K562 (cell line): ENCODE measurements around the gene TAMALIN. TPM values are rescaled to one million over a fixed set of nuclear protein-coding genes. Genes with fewer than 3 reads are reported as not detected.

Source experiments
- ATAC-seq: fragments of 200-7000 bp; cut with Tn5 transposase; 3 replicates; pipeline ENCODE4 v1.9.1; 2020; ENCODE audit warnings: moderate library complexity
- BruUV-seq: library from RNA; stranded (reverse); fragments of 400-500 nt; replicated peaks from 2 replicates; lab custom pipeline; 2021; lab: Mats Ljungman, UMichigan
- CTCF ChIA-PET: fragments of 300-600 bp; formaldehyde crosslinking; extraction: SDS; loops from one replicate; lab custom pipeline; 2021; ENCODE audit warnings: low intra/inter-chr PET ratio; lab: Yijun Ruan, JAX
- POLR2A ChIA-PET: fragments of 300-600, 350-650 bp; sonication (Branson Sonifier 250); formaldehyde crosslinking; extraction: SDS; loops from one replicate; lab custom pipeline; 2021; ENCODE audit warnings: antibody characterized with exemption, inconsistent platforms; lab: Yijun Ruan, JAX
- DNase-seq, 4 experiments: peaks; one replicate each; pipeline versions ENCODE4 v3.0.0 to v3.0.0-alpha.2; 2011 to 2018; ENCODE audit warnings: low spot score in 3 of 4, mixed read lengths in 3 of 4; ENCODE audit errors: extremely low read depth in 1 of 4
- FAIRE-seq: peaks from 2 replicates; lab custom pipeline; 2011; peaks lifted over from hg19 to GRCh38; lab: Jason Lieb, UNC
- H2AFZ ChIP-seq: 2 replicates; pipeline ENCODE4 v1.6.0; 2011; ENCODE audit warnings: low read depth, low read length, control low read depth, inconsistent platforms
- H3K27ac ChIP-seq: fragments of 200-600 bp; 3 replicates; pipeline ENCODE4 v1.8.0; 2011; ENCODE audit warnings: low read depth, mild to moderate bottlenecking, control low read depth, inconsistent platforms, low read length, moderate library complexity, mixed read lengths; ENCODE audit errors: extremely low read depth
- H3K27me3 ChIP-seq, 2 experiments: fragments of 300-600 bp in 1 of 2; 2 replicates in 1 of 2; 3 replicates in 1 of 2; pipeline versions ENCODE4 v1.6.0 to v1.8.0; 2011; ENCODE audit warnings: inconsistent platforms in 2 of 2, low read length in 2 of 2, mild to moderate bottlenecking in 1 of 2, mixed read lengths in 1 of 2, moderate library complexity in 1 of 2; ENCODE audit not compliant: control insufficient read depth in 2 of 2, insufficient read depth in 2 of 2
- H3K36me3 ChIP-seq: fragments of 300-600 bp; 3 replicates; pipeline ENCODE4 v1.8.0; 2011; ENCODE audit warnings: mild to moderate bottlenecking, low read length, inconsistent platforms; ENCODE audit not compliant: control insufficient read depth, insufficient read depth
- H3K4me1 ChIP-seq, 2 experiments: fragments of 200-600 bp in 1 of 2; replicated peaks in 1 of 2; 2 replicates in 1 of 2; 3 replicates in 1 of 2; pipeline versions ENCODE4 v1.5.1 to v1.8.0; 2011; ENCODE audit warnings: inconsistent platforms in 2 of 2, low read length in 2 of 2, mild to moderate bottlenecking in 1 of 2, mixed read lengths in 1 of 2, moderate library complexity in 1 of 2; ENCODE audit not compliant: control insufficient read depth in 2 of 2, insufficient read depth in 2 of 2
- H3K4me2 ChIP-seq: 2 replicates; pipeline ENCODE4 v1.6.1; 2011; ENCODE audit warnings: low read length, control low read depth, inconsistent platforms, mixed read lengths; ENCODE audit not compliant: insufficient read depth
- H3K4me3 ChIP-seq: fragments of 200-600 bp; sonication (generic), shearing (Covaris generic); 2 replicates; pipeline ENCODE4 v1.5.1; 2016; ENCODE audit warnings: control low read depth, inconsistent platforms
- H3K79me2 ChIP-seq: fragments of 200-600 bp; 3 replicates; pipeline ENCODE4 v1.8.0; 2011; ENCODE audit warnings: low read length, inconsistent platforms; ENCODE audit not compliant: control insufficient read depth, insufficient read depth
- H3K9ac ChIP-seq, 2 experiments: 2 replicates each; pipeline versions ENCODE4 v1.6.0 to v1.6.1; 2011; ENCODE audit warnings: low read depth in 2 of 2, low read length in 2 of 2, control low read depth in 1 of 2, inconsistent platforms in 1 of 2, mild to moderate bottlenecking in 1 of 2, mixed read lengths in 1 of 2; ENCODE audit not compliant: insufficient read depth in 1 of 2
- H3K9me1 ChIP-seq: one replicate; pipeline ENCODE4 v1.6.0; 2011; ENCODE audit warnings: inconsistent platforms, mild to moderate bottlenecking, low read length, moderate library complexity; ENCODE audit not compliant: control insufficient read depth, insufficient read depth
- H3K9me3 ChIP-seq: replicated peaks from 2 replicates; pipeline ENCODE4 v1.5.1; 2011; ENCODE audit warnings: low read depth, low read length, inconsistent platforms; ENCODE audit not compliant: control insufficient read depth, insufficient read depth
- H4K20me1 ChIP-seq: replicated peaks from 2 replicates; pipeline ENCODE4 v1.6.1; 2011; ENCODE audit warnings: low read length, inconsistent platforms, mixed read lengths; ENCODE audit not compliant: control insufficient read depth, insufficient read depth
- ARID1B ChIP-seq: fragments of 450-650 bp; IDR thresholded peaks from 2 replicates; pipeline ENCODE4 v1.6.1; 2016; ENCODE audit warnings: antibody characterized with exemption, mild to moderate bottlenecking, inconsistent platforms
- CC2D1A ChIP-seq: fragments of 450-650 bp; IDR thresholded peaks from 2 replicates; pipeline ENCODE4 v1.6.1; 2017; ENCODE audit warnings: mild to moderate bottlenecking
- DEAF1 ChIP-seq: fragments of 450-650 bp; formaldehyde crosslinking; IDR thresholded peaks from 2 replicates; pipeline ENCODE4 v1.4.0; 2020; ENCODE audit warnings: mild to moderate bottlenecking, moderate library complexity
- HMGN3 ChIP-seq: IDR thresholded peaks from 2 replicates; pipeline ENCODE4 v1.6.1; 2011; ENCODE audit warnings: borderline replicate concordance, low read depth, mild to moderate bottlenecking, mixed read lengths, low read length; ENCODE audit not compliant: insufficient read length; ENCODE audit errors: extremely low read depth
- MAZ ChIP-seq, 2 experiments: fragments of 450-650 bp in 1 of 2; sonication (generic) in 1 of 2; formaldehyde crosslinking; IDR thresholded peaks in 1 of 2; conservative IDR thresholded peaks in 1 of 2; 2 replicates each; pipeline versions ENCODE4 v1.4.0 to v1.5.0; 2020; ENCODE audit warnings: mild to moderate bottlenecking in 1 of 2, missing genetic modification reagents in 1 of 2
- RB1 ChIP-seq: fragments of 450-650 bp; IDR thresholded peaks from 2 replicates; pipeline ENCODE4 v1.6.1; 2017; ENCODE audit warnings: low read depth, mild to moderate bottlenecking
- SMC3 ChIP-seq: conservative IDR thresholded peaks from 2 replicates; pipeline ENCODE4 v1.6.1; 2011; ENCODE audit warnings: low read depth, low read length, improper control_type of control experiment; ENCODE audit not compliant: insufficient read depth
- SP1 ChIP-seq: sonication (generic); formaldehyde crosslinking; IDR thresholded peaks from 2 replicates; pipeline ENCODE4 v1.8.1; 2022; ENCODE audit warnings: mild to moderate bottlenecking, missing genetic modification reagents
- TBP ChIP-seq: optimal IDR thresholded peaks from 2 replicates; pipeline ENCODE3; 2011; ENCODE audit warnings: low read depth, low read length, improper control_type of control experiment
- USF2 ChIP-seq: sonication (generic); formaldehyde crosslinking; IDR thresholded peaks from 2 replicates; pipeline ENCODE4 v1.5.0; 2020; ENCODE audit warnings: missing genetic modification reagents
- VEZF1 ChIP-seq: fragments of 200-800 bp; sonication (Bioruptor generic); IDR thresholded peaks from 2 replicates; pipeline ENCODE4 v1.6.1; 2017; ENCODE audit warnings: missing genetic modification characterization, missing compliant biosample characterization
- ZNF232 ChIP-seq: sonication (generic); formaldehyde crosslinking; IDR thresholded peaks from 2 replicates; pipeline ENCODE4 v1.8.0; 2022; ENCODE audit warnings: mild to moderate bottlenecking, missing genetic modification reagents
- WGBS: fragments of 100-300 bp; shearing (Covaris generic); methylation state at CpG from one replicate; pipeline ENCODE4 v1.1.6; 2016; ENCODE audit warnings: low coverage, mixed read lengths; ENCODE audit not compliant: insufficient coverage; ENCODE audit errors: missing lambda C conversion rate; 5-methylcytosine and 5-hydroxymethylcytosine counted together
- in situ Hi-C: fragments of 300-500 bp; cut with MboI; formaldehyde crosslinking; loops from 4 replicates; pipeline ENCODE4 v1.15.0; 2018; ENCODE audit warnings: inconsistent platforms, mixed read lengths
- intact Hi-C: fragments of 100-400 bp; cut with micrococcal nuclease; formaldehyde crosslinking; loops from 2 replicates; pipeline ENCODE4 v1.14.2; 2022
- polyA plus RNA-seq, 8 experiments: library from polyadenylated mRNA; depleted of rRNA in 4 of 8; stranded (reverse) in 5 of 8; unstranded in 3 of 8; fragments of >200 nt; fragmentation: Nextera tagmentation in 2 of 8; fragmentation: Illumina TruSeq in 1 of 8; extraction: Ambion mirVana in 2 of 8; extraction: Trizol in 1 of 8; gene quantifications; 2 replicates each; pipeline versions ENCODE4 v1.2.1 to v1.2.3, GENCODE V29; 2011 to 2014; ENCODE audit warnings: inconsistent platforms in 1 of 8, missing spikeins in 1 of 8
- total RNA-seq, 7 experiments: library from RNA; depleted of rRNA in 6 of 7; stranded (reverse); fragments of >200 nt in 6 of 7; fragmentation: Illumina TruSeq in 2 of 7; extraction: Trizol in 2 of 7; gene quantifications; 2 replicates each; pipeline versions ENCODE4 v1.2.1 to v1.2.3, GENCODE V29; 2011 to 2021; ENCODE audit warnings: low replicate concordance in 1 of 7

The TAMALIN gene
- total and polyA plus RNA-seq, 9 of the 15 experiments (the other 6 are each of a cell fraction or from before 2014, with no cell fraction given) = 0.74 to 2.2 (median 1.5) TPM; not detected in 2

GRCh38 chr12:52004042-52004648 lies 2.6 kb upstream of the TAMALIN start:
- Histone ChIP-seq H3K27ac (no peak overlapping the region), H3K4me2 (no peak overlapping the region), H4K20me1 (no peaks in the 10 kb centered on the region), H3K79me2 (no peaks in the 10 kb centered on the region), H3K9me1 (no peaks in the 10 kb centered on the region), H3K4me3 (no peak overlapping the region), H3K9ac (no peak overlapping the region), H2AFZ (no peak overlapping the region), H3K4me1 (peaks cover under 1 to 23% of the 10 kb centered on the region in 2 experiments; a peak in 3 of 5 replicates), H3K9me3 (no peaks in the 10 kb centered on the region), H3K36me3 (0 out of 3 replicates have a peak, but pooled peaks cover 2% of the 10 kb centered on the region), H3K27me3 (no peaks in the 10 kb centered on the region)
- in situ Hi-C loops (loop anchor here (25.0 kb wide), 1 partner anchor 592 kb away; the partner anchor contains the start of gene SLC4A8), intact Hi-C loops (loop anchor here (1.0 kb wide), 1 partner anchor 16 kb away; no protein-coding TSS in a partner anchor)
- ATAC-seq (peak; percentile 77), FAIRE-seq (peak; percentile 74), DNase-seq (peak; percentile 62 to 68 (median 65))
- WGBS = 22% methylated on average over 5 of the region's 5 CpGs
- ChIA-PET CTCF (interaction anchor here (0.6 to 5.4 kb wide), 6 partner anchors 16 to 739 kb away, joined by 3 to 63 read pairs (median 9); no protein-coding TSS in a partner anchor), POLR2A (interaction anchor here (0.6 to 2.5 kb wide), 11 partner anchors 9 to 1777 kb away, joined by 3 to 13 read pairs (median 4); partner anchors contain the start of gene NR4A1)
- no TSS peak for BruUV-seq
- TF ChIP-seq HMGN3 = no peak
- peak; percentile 85 for TF ChIP-seq SMC3
- peak; percentile 89 for TF ChIP-seq DEAF1 (CRISPR knock-in tag)
- TF ChIP-seq USF2 (CRISPR knock-in tag) = no peak
- TF ChIP-seq RB1 = peak; percentile 29; the same call in 1 of the 2 replicates
- TF ChIP-seq ARID1B = no peak
- peak; percentile 44; the same call in 1 of the 2 replicates for TF ChIP-seq SP1 (CRISPR knock-in tag)
- peak; percentile 36 to 84; a peak in 3 of 4 replicates for TF ChIP-seq MAZ (CRISPR knock-in tag; conservative IDR thresholded peaks at IDR 0.05 in 1 of 2, IDR thresholded peaks at IDR 0.05 in 1 of 2)
- peak; percentile 67; the same call in 1 of the 2 replicates for TF ChIP-seq CC2D1A
- TF ChIP-seq VEZF1 = peak; percentile 84
- no peak for TF ChIP-seq ZNF232 (CRISPR knock-in tag)
- TF ChIP-seq TBP = no peak
